OCI-LY1 (cell line): Measurements from ENCODE around the gene POLR2L.

Experiments used
- H2AFZ ChIP-seq: fragments of 200-600 bp; sonication (generic), shearing (Covaris generic); 2 replicates; pipeline ENCODE4 v1.6.0; 2014; ENCODE audit warnings: antibody characterized with exemption, mild to moderate bottlenecking, low read length
- H3F3A ChIP-seq: fragments of 200-600 bp; sonication (generic), shearing (Covaris generic); 2 replicates; pipeline ENCODE4 v1.6.0; 2014; ENCODE audit warnings: mild to moderate bottlenecking, antibody characterized with exemption, low read length, moderate library complexity; ENCODE audit not compliant: insufficient read depth
- H3K27ac ChIP-seq: fragments of 200-600 bp; sonication (generic); 2 replicates; pipeline ENCODE4 v1.5.1; 2014; ENCODE audit warnings: low read length, mixed run types, mild to moderate bottlenecking, low read depth; ENCODE audit not compliant: poor library complexity, severe bottlenecking
- H3K27me3 ChIP-seq: fragments of 200-600 bp; sonication (generic); 2 replicates; pipeline ENCODE4 v1.6.0; 2014; ENCODE audit warnings: antibody characterized with exemption, mild to moderate bottlenecking, low read length, moderate library complexity; ENCODE audit not compliant: insufficient read depth
- H3K36me3 ChIP-seq: fragments of 200-600 bp; sonication (generic); 2 replicates; pipeline ENCODE4 v1.6.1; 2014; ENCODE audit warnings: mild to moderate bottlenecking, antibody characterized with exemption, low read length, moderate library complexity, mixed read lengths; ENCODE audit not compliant: insufficient read depth
- H3K4me1 ChIP-seq: fragments of 200-600 bp; sonication (generic); 2 replicates; pipeline ENCODE4 v1.5.1; 2014; ENCODE audit warnings: mild to moderate bottlenecking, low read length, moderate library complexity; ENCODE audit not compliant: insufficient read depth, severe bottlenecking
- H3K4me2 ChIP-seq: fragments of 200-600 bp; sonication (generic), shearing (Covaris generic); 2 replicates; pipeline ENCODE4 v1.6.1; 2014; ENCODE audit warnings: low read length
- H3K4me3 ChIP-seq: fragments of 200-600 bp; sonication (generic); 2 replicates; pipeline ENCODE4 v1.5.1; 2014; ENCODE audit warnings: low read length, low read depth, mild to moderate bottlenecking, mixed read lengths; ENCODE audit not compliant: poor library complexity, severe bottlenecking
- H3K79me2 ChIP-seq: fragments of 200-600 bp; shearing (Covaris generic); 2 replicates; pipeline ENCODE4 v1.6.1; 2016; ENCODE audit warnings: mixed run types, low read length, mixed read lengths; ENCODE audit not compliant: insufficient read depth
- H3K9ac ChIP-seq: fragments of 200-600 bp; sonication (generic), shearing (Covaris generic); 2 replicates; pipeline ENCODE4 v1.6.1; 2014; ENCODE audit warnings: mild to moderate bottlenecking, low read length, mixed read lengths
- H3K9me2 ChIP-seq: fragments of 200-600 bp; sonication (generic), shearing (Covaris generic); 2 replicates; pipeline ENCODE4 v1.6.1; 2014; ENCODE audit warnings: low read depth, mild to moderate bottlenecking, low read length, mixed read lengths
- H3K9me3 ChIP-seq: fragments of 200-600 bp; shearing (Covaris generic); 2 replicates; pipeline ENCODE4 v1.6.1; 2014; ENCODE audit warnings: low read length, mixed read lengths
- H4K20me1 ChIP-seq: fragments of 200-600 bp; sonication (generic), shearing (Covaris generic); 2 replicates; pipeline ENCODE4 v1.6.0; 2016; ENCODE audit warnings: mild to moderate bottlenecking, low read length; ENCODE audit not compliant: insufficient read depth
- EZH2 ChIP-seq: fragments of 200-600 bp; sonication (generic), shearing (Covaris generic); IDR thresholded peaks from 2 replicates; pipeline ENCODE4 v1.8.0; 2017; ENCODE audit warnings: borderline replicate concordance, mixed run types, mild to moderate bottlenecking, antibody characterized with exemption, low read length, moderate library complexity, mixed read lengths
- TF ChIP-seq, protein P1 (sequence below): fragments of 200-600 bp; sonication (generic), shearing (Covaris generic); IDR thresholded peaks from 2 replicates; pipeline ENCODE4 v1.5.1; 2017; ENCODE audit warnings: mild to moderate bottlenecking, antibody characterized with exemption, low read length, moderate library complexity, mixed read lengths

POLR2L gene

DNA sequence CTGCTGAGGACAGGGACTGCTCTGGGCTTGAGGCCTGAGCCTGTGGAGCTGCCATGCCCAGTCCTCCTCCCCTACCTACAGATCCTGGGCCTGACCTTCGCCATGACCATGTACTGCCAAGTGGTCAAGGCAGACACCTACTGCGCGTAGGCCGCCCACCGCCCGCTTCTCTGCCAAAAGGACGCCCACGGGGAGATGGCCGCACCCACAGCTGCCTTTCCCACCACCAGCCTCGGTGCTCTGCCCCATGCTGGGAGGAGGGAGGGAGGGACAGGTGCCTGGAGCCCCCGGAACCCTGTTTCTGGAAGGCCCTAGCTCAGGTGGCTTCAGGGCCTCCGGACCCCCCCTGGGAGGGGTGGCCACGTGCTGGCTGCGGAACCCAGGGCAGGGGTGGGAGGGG, 24.2 kb upstream of the POLR2L start:
- Histone ChIP-seq H3K9me3 (no peaks in the 10 kb centered on the region), H4K20me1 (no peaks in the 10 kb centered on the region)

GRCh38 chr11:865462-866430, 23.4 kb upstream of the POLR2L start:
- Histone ChIP-seq H3K4me3 (no peak overlapping the region), H3K27ac (no peak overlapping the region), H3K4me2 (no peak overlapping the region), H3K27me3 (peaks cover 6% of the 10 kb centered on the region; the same call in 1 of the 2 replicates), H3F3A (no peaks in the 10 kb centered on the region), H3K36me3 (no peaks in the 10 kb centered on the region), H3K9me3 (no peaks in the 10 kb centered on the region), H2AFZ (no peak overlapping the region), H3K79me2 (no peaks in the 10 kb centered on the region), H3K9me2 (no peaks in the 10 kb centered on the region), H3K9ac (no peak overlapping the region), H3K4me1 (no peaks in the 10 kb centered on the region), H4K20me1 (no peaks in the 10 kb centered on the region)
- no peak for TF ChIP-seq EZH2
- TF ChIP-seq, protein P1, sequence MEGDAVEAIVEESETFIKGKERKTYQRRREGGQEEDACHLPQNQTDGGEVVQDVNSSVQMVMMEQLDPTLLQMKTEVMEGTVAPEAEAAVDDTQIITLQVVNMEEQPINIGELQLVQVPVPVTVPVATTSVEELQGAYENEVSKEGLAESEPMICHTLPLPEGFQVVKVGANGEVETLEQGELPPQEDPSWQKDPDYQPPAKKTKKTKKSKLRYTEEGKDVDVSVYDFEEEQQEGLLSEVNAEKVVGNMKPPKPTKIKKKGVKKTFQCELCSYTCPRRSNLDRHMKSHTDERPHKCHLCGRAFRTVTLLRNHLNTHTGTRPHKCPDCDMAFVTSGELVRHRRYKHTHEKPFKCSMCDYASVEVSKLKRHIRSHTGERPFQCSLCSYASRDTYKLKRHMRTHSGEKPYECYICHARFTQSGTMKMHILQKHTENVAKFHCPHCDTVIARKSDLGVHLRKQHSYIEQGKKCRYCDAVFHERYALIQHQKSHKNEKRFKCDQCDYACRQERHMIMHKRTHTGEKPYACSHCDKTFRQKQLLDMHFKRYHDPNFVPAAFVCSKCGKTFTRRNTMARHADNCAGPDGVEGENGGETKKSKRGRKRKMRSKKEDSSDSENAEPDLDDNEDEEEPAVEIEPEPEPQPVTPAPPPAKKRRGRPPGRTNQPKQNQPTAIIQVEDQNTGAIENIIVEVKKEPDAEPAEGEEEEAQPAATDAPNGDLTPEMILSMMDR: no peak

More for the DNA sequence above, 24.2 kb upstream of the POLR2L start:
- no peak overlapping the region for H3K4me2 ChIP-seq
- H3K4me1 ChIP-seq: no peaks in the 10 kb centered on the region
- no peak overlapping the region for H3K4me3 ChIP-seq
- peaks cover 6% of the 10 kb centered on the region; the same call in 1 of the 2 replicates for H3K27me3 ChIP-seq
- H3K79me2 ChIP-seq: no peaks in the 10 kb centered on the region
- no peaks in the 10 kb centered on the region for H3F3A ChIP-seq
- no peak overlapping the region for H2AFZ ChIP-seq
- H3K27ac ChIP-seq: no peak overlapping the region
- TF ChIP-seq, protein P1: no peak
- no peak for TF ChIP-seq EZH2
- H3K36me3 ChIP-seq: no peaks in the 10 kb centered on the region
- no peak overlapping the region for H3K9ac ChIP-seq
- no peaks in the 10 kb centered on the region for H3K9me2 ChIP-seq

DNA sequence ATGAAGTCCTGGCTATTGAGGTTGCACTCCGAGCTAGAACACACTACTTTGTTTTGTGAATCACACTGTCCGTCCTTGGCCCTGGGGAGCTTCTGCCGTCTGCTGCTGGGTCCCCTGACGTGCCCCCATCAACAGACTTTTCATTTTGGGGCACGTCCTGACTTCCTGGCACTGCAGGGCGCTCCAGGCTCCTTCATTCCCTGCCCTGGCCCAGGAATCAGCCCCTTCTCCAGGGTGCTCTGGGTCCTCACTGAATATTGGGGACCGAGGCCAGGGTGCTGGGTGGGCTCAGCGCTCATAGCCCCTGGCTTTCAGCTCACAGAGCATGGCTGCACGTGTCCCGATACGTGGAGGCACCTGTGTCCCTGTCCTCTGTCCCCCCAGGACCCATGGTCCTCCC, 22.6 kb upstream of the POLR2L start:
- Histone ChIP-seq H3K36me3 (no peaks in the 10 kb centered on the region), H3K79me2 (no peaks in the 10 kb centered on the region), H2AFZ (no peak overlapping the region), H3K4me2 (no peak overlapping the region), H3K27ac (no peak overlapping the region), H3K4me3 (no peak overlapping the region), H3K27me3 (peaks cover 6% of the 10 kb centered on the region; the same call in 1 of the 2 replicates), H3K4me1 (no peaks in the 10 kb centered on the region), H3K9ac (no peak overlapping the region), H3K9me2 (no peaks in the 10 kb centered on the region), H3K9me3 (no peaks in the 10 kb centered on the region), H3F3A (no peaks in the 10 kb centered on the region), H4K20me1 (no peaks in the 10 kb centered on the region)
- no peak for TF ChIP-seq EZH2
- TF ChIP-seq, protein P1: no peak
